Ovary (tissue), 9 donors: ENCODE measurements around the gene NDUFV1. TPM values are rescaled to one million over a fixed set of nuclear protein-coding genes. Genes with fewer than 3 reads are reported as not detected.
"Not testable (repeated sequence)": the region's sequence is repeated elsewhere in the genome, so short reads cannot be mapped to it uniquely, and the experiment has no call there.

Experiments used
- DNase-seq, 5 donors: peaks; one replicate each; pipeline ENCODE4 v3.0.0-alpha.2; 2019 to 2020
- H3K27ac ChIP-seq, 2 donors: fragments of 200-600 bp; one replicate each; pipeline versions ENCODE4 v1.5.1 to v1.8.0; 2019 to 2022
- H3K27me3 ChIP-seq: fragments of 200-600 bp; one replicate; pipeline ENCODE4 v1.8.0; 2022
- H3K36me3 ChIP-seq: fragments of 200-600 bp; sonication (generic); one replicate; pipeline ENCODE4 v1.5.1; 2019
- H3K4me1 ChIP-seq: one replicate; pipeline ENCODE4 v1.8.1; 2013; ENCODE audit warnings: mild to moderate bottlenecking, moderate library complexity; ENCODE audit not compliant: insufficient read depth
- H3K4me3 ChIP-seq: fragments of 200-600 bp; sonication (generic); one replicate; pipeline ENCODE4 v1.5.1; 2017
- H3K9me3 ChIP-seq, 2 donors: fragments of 200-600 bp in 1 of 2; sonication (generic) in 1 of 2; one replicate each; pipeline versions ENCODE4 v1.5.1 to v1.8.1; 2013 to 2019; ENCODE audit warnings: mild to moderate bottlenecking in 1 of 2, moderate library complexity in 1 of 2
- EP300 ChIP-seq: sonication (generic); formaldehyde crosslinking; IDR thresholded peaks from one replicate; pipeline ENCODE4 v1.6.1; 2017; ENCODE audit warnings: antibody characterized with exemption
- POLR2A ChIP-seq: fragments of 450-650 bp; IDR thresholded peaks from one replicate; pipeline ENCODE4 v1.6.1; 2017; ENCODE audit warnings: antibody characterized with exemption, mild to moderate bottlenecking, moderate library complexity
- WGBS, 3 donors: extraction: QIAGEN DNeasy Blood & Tissue Kit in 1 of 3; methylation state at CpG; one replicate each; pipeline versions ENCODE4 v1.1.5 to v1.1.7; 2013 to 2017; 5-methylcytosine and 5-hydroxymethylcytosine counted together
- intact Hi-C, 4 donors: fragments of 100-400 bp; cut with DNase I; formaldehyde crosslinking; loops; one replicate each; pipeline versions ENCODE4 v1.11.0 to v1.15.1; 2022 to 2023
- polyA plus RNA-seq, 2 donors: library from polyadenylated mRNA; stranded (reverse); fragments of 200-250 nt in 1 of 2; fragments of 350-450 nt in 1 of 2; fragmentation: Illumina TruSeq in 1 of 2; extraction: RNeasy Lipid Tissue Mini Kit (QIAGEN cat#74804) in 1 of 2; gene quantifications; one replicate each; pipeline ENCODE4 v1.2.3, GENCODE V29; 2013 to 2014
- total RNA-seq, 7 donors: library from RNA; depleted of rRNA in 2 of 7; stranded (reverse); fragments of >200 nt in 2 of 7; fragmentation: NEBNext Ultra II Directional in 3 of 7; extraction: Animal tissue kit (Norgen Biotek cat#: 25700) in 3 of 7; gene quantifications; one replicate each; pipeline versions ENCODE4 v1.1.0 to v1.2.4, GENCODE V29; 2016 to 2023
- TF ChIP-seq, protein P1 (sequence below), 3 donors: fragments of 450-650 bp in 2 of 3; fragments of 200-600 bp in 1 of 3; IDR thresholded peaks; one replicate each; pipeline versions ENCODE4 v1.5.1 to v1.8.0; 2016 to 2022; ENCODE audit warnings: antibody characterized with exemption in 3 of 3, mild to moderate bottlenecking in 1 of 3
- donor health status: DM: no; HTN: no; CAD: no; lungs with moderate emphysema.
- donor health status: DM: no; HTN: no; CAD: no.
- donor health status: Bipolar disorder and iron deficiency.
- donor health status: DM: yes; HTN: yes; CAD: no.
- donor health status: DM: no; HTN: no; CAD: no.
- donor health status: DM: yes; HTN: yes; CAD: no.

NDUFV1 gene
- total and polyA plus RNA-seq, 9 donors, result 47.7 to 184 (median 169) TPM

DNA sequence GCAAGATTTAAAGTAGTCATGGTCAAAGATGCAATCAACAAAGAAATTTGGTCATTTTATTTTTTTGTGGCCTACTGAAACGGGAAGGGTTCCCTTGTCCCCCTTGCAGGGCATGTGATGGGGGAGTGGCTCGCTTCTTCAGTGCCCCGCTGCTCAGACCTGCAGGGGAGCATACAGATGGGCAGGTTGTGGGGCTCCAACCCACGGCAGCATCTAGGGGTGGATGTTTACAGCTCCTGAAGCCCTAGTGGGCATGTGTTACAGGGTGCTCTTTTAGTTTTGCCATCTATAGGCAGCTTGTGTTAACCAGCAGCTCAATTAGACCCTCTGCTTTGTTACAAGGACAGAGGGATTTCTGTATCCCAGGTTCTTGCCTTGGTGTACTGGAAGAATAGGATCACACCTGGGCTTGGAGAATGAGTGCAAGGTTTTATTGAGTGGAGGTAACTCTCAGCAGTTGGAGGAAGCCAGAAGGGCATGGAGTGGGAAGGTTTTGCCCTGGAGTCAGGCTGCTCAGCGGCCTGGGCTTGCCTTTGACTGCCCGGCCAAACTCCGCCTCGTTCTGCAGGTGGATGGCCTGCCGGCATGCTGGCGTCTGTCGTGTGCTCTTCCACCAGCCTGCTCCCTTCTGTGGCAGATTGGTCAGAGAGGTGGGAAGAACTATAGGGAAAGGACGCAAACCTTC is 13.7 kb upstream of the NDUFV1 start:
- no peak overlapping the region for H3K4me3 ChIP-seq
- no peak for DNase-seq
- 52 to 66% (median 66%) methylated on average over 12 of the region's 12 CpGs for WGBS, 3 donors
- TF ChIP-seq EP300, result no peak
- no peak for TF ChIP-seq POLR2A
- TF ChIP-seq, protein P1, sequence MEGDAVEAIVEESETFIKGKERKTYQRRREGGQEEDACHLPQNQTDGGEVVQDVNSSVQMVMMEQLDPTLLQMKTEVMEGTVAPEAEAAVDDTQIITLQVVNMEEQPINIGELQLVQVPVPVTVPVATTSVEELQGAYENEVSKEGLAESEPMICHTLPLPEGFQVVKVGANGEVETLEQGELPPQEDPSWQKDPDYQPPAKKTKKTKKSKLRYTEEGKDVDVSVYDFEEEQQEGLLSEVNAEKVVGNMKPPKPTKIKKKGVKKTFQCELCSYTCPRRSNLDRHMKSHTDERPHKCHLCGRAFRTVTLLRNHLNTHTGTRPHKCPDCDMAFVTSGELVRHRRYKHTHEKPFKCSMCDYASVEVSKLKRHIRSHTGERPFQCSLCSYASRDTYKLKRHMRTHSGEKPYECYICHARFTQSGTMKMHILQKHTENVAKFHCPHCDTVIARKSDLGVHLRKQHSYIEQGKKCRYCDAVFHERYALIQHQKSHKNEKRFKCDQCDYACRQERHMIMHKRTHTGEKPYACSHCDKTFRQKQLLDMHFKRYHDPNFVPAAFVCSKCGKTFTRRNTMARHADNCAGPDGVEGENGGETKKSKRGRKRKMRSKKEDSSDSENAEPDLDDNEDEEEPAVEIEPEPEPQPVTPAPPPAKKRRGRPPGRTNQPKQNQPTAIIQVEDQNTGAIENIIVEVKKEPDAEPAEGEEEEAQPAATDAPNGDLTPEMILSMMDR (IDR thresholded peaks at IDR 0.05), result no peak
- H3K27ac ChIP-seq, result no peak overlapping the region
- H3K9me3 ChIP-seq, result no peaks in the 10 kb centered on the region
- H3K36me3 ChIP-seq, result no peaks in the 10 kb centered on the region
- no peaks in the 10 kb centered on the region for H3K27me3 ChIP-seq
- no peaks in the 10 kb centered on the region for H3K4me1 ChIP-seq
- intact Hi-C loops, result no loop called here

DNA sequence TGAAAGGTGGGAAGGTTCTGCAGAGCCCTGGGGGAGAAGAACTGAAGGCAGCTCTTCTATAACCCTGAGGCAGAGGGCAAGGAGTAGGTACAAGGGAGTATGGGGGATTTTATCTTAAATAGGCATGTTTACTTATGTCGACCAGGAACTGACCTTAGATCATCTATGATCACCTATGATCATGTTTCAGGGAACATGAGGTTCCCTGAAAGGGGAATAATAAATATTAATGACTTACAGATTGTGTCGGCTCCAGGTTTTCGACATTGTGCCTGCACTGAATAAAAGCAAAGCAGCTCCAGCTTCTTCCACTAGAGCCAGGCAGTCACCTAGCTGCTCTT is 13.2 kb upstream of the NDUFV1 start:
- TF ChIP-seq EP300 (no peak), POLR2A (no peak)
- TF ChIP-seq, protein P1 (IDR thresholded peaks at IDR 0.05), result no peak
- Histone ChIP-seq H3K36me3 (no peaks in the 10 kb centered on the region), H3K27ac (no peak overlapping the region), H3K27me3 (no peaks in the 10 kb centered on the region), H3K9me3 (no peaks in the 10 kb centered on the region), H3K4me1 (no peaks in the 10 kb centered on the region), H3K4me3 (no peak overlapping the region)
- intact Hi-C loops, result no loop called here
- DNase-seq, result no peak
- WGBS, 3 donors, result 48 to 57% (median 50%) methylated on average over 3 of the region's 3 CpGs

DNA sequence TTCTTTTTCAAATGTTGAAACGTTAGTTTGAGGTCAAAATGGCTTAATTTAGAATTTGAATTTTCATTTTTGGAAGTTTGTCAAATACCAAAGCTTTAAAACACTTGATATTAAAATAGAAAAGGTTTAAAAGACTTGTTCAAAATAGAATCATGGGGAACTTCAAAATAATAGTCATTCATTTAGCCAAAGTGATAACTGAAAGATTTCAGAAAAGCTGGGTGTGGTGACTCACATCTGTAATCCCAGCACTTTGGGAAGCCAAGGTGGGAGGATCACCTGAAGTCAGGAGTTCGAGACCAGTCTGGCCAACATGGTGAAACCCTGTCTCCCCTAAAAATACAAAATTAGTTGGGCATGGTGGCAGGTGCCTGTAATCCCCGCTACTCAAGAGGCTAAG is 12.3 kb upstream of the NDUFV1 start:
- no peak overlapping the region for H3K27ac ChIP-seq
- intact Hi-C loops, result no loop called here
- no peaks in the 10 kb centered on the region for H3K4me1 ChIP-seq
- TF ChIP-seq EP300 (no peak), POLR2A (no peak)
- TF ChIP-seq, protein P1 (IDR thresholded peaks at IDR 0.05), result no peak
- H3K27me3 ChIP-seq, result no peaks in the 10 kb centered on the region
- no peaks in the 10 kb centered on the region for H3K9me3 ChIP-seq
- no peak overlapping the region for H3K4me3 ChIP-seq
- WGBS, 3 donors, result 55 to 61% (median 56%) methylated on average over 3 of the region's 3 CpGs
- no peak for DNase-seq
- no peaks in the 10 kb centered on the region for H3K36me3 ChIP-seq

DNA sequence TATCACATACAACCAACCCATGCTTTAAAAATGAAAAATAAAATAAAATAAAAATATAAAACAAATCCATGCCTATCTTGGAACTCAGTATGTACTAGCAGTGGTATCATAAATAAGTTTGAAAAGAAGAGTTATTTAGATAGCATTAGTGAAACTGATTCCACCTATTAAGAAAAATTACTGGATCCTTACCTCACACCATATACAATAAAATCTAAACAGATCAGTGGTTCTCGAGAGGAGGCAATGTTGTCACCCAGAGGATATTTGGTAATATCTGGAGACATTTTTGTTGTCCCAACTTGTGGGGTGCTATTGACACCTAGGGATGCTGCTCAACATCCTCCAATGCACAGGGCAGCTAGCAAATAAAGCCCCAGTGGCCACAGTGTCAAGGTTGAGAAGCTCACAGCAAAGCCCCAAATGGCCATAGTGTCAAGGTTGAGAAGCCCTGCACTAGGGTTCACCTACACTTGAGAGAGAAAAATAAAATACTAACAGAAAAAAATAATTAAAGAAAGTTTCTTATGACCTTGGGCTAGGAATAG is 9.9 kb upstream of the NDUFV1 start:
- TF ChIP-seq EP300 (no peak), POLR2A (no peak)
- TF ChIP-seq, protein P1 (IDR thresholded peaks at IDR 0.05), result no peak
- Histone ChIP-seq H3K36me3 (no peaks in the 10 kb centered on the region), H3K4me1 (no peaks in the 10 kb centered on the region), H3K27ac (no peak overlapping the region), H3K27me3 (no peaks in the 10 kb centered on the region), H3K9me3 (no peaks in the 10 kb centered on the region), H3K4me3 (no peak overlapping the region)
- DNase-seq, result no peak
- intact Hi-C loops, result no loop called here
- 74 to 88% (median 84%) methylated on average over 1 of the region's 1 CpG for WGBS, 3 donors

DNA sequence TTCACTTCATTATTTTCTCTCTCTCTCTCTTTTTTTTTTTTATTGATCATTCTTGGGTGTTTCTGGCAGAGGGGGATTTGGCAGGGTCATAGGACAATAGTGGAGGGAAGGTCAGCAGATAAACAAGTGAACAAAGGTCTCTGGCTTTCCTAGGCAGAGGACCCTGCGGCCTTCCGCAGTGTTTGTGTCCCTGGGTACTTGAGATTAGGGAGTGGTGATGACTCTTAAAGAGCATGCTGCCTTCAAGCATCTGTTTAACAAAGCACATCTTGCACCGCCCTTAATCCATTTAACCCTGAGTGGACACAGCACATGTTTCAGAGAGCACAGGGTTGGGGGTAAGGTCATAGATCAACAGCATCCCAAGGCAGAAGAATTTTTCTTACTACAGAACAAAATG is 9.3 kb upstream of the NDUFV1 start:
- H3K27me3 ChIP-seq, H3K4me3 ChIP-seq, H3K4me1 ChIP-seq, H3K27ac ChIP-seq, DNase-seq, H3K36me3 ChIP-seq, intact Hi-C loops, H3K9me3 ChIP-seq: not testable (repeated sequence)
- WGBS, 3 donors, result 83 to 95% methylated on average over 3 of the region's 3 CpGs; no CpG with 5 or more reads in 1 of the 3 donors

DNA sequence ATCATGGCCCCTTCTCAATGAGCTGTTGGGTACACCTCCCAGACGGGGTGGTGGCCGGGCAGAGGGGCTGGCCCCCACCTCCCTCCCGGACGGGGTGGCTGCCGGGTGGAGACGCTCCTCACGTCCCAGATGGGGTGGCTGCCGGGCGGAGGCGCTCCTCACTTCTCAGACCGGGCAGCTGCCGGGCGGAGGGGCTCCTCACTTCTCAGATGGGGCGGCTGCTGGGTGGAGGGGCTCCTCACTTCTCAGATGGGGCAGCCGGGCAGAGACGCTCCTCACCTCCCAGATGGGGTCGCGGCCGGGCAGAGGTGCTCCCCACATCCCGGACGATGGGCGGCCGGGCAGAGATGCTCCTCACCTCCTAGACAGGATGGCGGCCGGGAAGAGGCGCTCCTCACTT is 8.8 kb upstream of the NDUFV1 start:
- intact Hi-C loops, H3K4me1 ChIP-seq, H3K27ac ChIP-seq, H3K27me3 ChIP-seq, H3K36me3 ChIP-seq, H3K9me3 ChIP-seq, DNase-seq, H3K4me3 ChIP-seq: not testable (repeated sequence)
- 90 to 96% (median 94%) methylated on average over 26 of the region's 26 CpGs for WGBS, 3 donors
